ENCODE measurements around the gene KDM2A.

GRCh38 chr11:67268081-67268961, 149.3 kb downstream of the KDM2A start:
- no peak for TF ChIP-seq CTCF (IDR thresholded peaks at IDR 0.05)
- TF ChIP-seq POLR2A (IDR thresholded peaks at IDR 0.05), result no peak
